ENCODE data around the gene ATP2B2.

ATP2B2 gene

DNA sequence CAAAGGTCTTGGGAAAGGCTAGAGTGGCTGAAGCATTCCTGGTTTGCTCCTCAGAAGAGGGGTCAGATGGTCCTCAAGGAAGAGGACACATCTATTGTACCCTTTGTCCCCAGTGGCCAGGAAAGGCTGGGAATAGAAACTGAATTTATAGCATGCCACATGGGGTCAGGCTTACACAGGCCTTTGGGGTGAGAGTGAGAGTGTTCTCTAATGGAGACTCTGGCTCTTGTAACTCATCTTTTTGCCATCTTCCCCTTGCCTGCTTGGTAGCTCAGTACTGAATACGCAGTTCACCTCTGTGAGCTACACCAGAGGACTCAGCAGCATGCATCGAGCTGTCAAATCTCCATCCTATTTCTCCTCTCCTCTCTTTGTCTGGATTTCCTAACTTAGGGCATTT is 87.5 kb downstream of the ATP2B2 start:
- Histone ChIP-seq H2AK5ac (ENCODE audit: low read length) (no peak overlapping the region), H3K4me2 (ENCODE audit: low read length) (no peak overlapping the region), H4K91ac (ENCODE audit: low read depth, low read length) (no peak overlapping the region), H3K14ac (ENCODE audit: low read length) (no peak overlapping the region), H2BK120ac (ENCODE audit: insufficient read depth, low read length, poor library complexity) (no peak overlapping the region), H3K23ac (ENCODE audit: low read length) (no peak overlapping the region), H4K8ac (ENCODE audit: low read depth, low read length) (no peak overlapping the region), H3K36me3 (ENCODE audit: control insufficient read depth in 1 of 2, insufficient read depth in 2 of 2, low read length in 2 of 2) (no peaks in the 10 kb centered on the region), H3K79me2 (ENCODE audit: control insufficient read depth, insufficient read depth, low read length, poor library complexity) (no peaks in the 10 kb centered on the region), H4K12ac (ENCODE audit: low read depth, low read length) (no peak overlapping the region), H3K4me3 (ENCODE audit: low read depth, low read length) (no peak overlapping the region), H3K9me3 (ENCODE audit: insufficient read depth, low read depth, low read length) (peaks cover 2% of the 10 kb centered on the region), H3K9ac (ENCODE audit: low read length) (no peak overlapping the region), H3K27ac (ENCODE audit: low read depth, low read length) (no peak overlapping the region), H2BK5ac (ENCODE audit: low read depth, low read length, poor library complexity) (no peak overlapping the region), H3K4me1 (ENCODE audit: control insufficient read depth in 1 of 2, insufficient read depth in 2 of 2, low read length in 2 of 2) (no peaks in the 10 kb centered on the region), H3K18ac (ENCODE audit: low read length) (no peak overlapping the region), H2AFZ (ENCODE audit: insufficient read depth, low read length, poor library complexity) (no peak overlapping the region), H3K27me3 (ENCODE audit: insufficient read depth, low read length) (no peaks in the 10 kb centered on the region), H3K4ac (ENCODE audit: low read depth, low read length) (no peak overlapping the region), H3K79me1 (ENCODE audit: low read length) (no peaks in the 10 kb centered on the region), H2BK12ac (ENCODE audit: low read length) (no peak overlapping the region)
- no CpG with 5 or more reads among the region's 2 CpGs for WGBS (ENCODE audit: extremely low coverage, insufficient coverage, insufficient read length)
- DNase-seq = peak in 1 of 2 donors; percentile 4

GRCh38 chr3:10416730-10417300 is 88.6 kb downstream of the ATP2B2 start:
- no peak overlapping the region for H3K4ac ChIP-seq (ENCODE audit: low read depth, low read length)
- H2AFZ ChIP-seq (ENCODE audit: insufficient read depth, low read length, poor library complexity) = no peak overlapping the region
- no peak overlapping the region for H3K9ac ChIP-seq (ENCODE audit: low read length)
- peaks cover 2% of the 10 kb centered on the region for H3K9me3 ChIP-seq (ENCODE audit: insufficient read depth, low read depth, low read length)
- no peaks in the 10 kb centered on the region for H3K27me3 ChIP-seq (ENCODE audit: insufficient read depth, low read length)
- no peaks in the 10 kb centered on the region for H3K79me1 ChIP-seq (ENCODE audit: low read length)
- no peak overlapping the region for H2BK12ac ChIP-seq (ENCODE audit: low read length)
- H2BK120ac ChIP-seq (ENCODE audit: insufficient read depth, low read length, poor library complexity) = no peak overlapping the region
- DNase-seq = no peak
- H3K4me1 ChIP-seq (ENCODE audit: control insufficient read depth in 1 of 2, insufficient read depth in 2 of 2, low read length in 2 of 2) = no peaks in the 10 kb centered on the region
- no peaks in the 10 kb centered on the region for H3K36me3 ChIP-seq (ENCODE audit: control insufficient read depth in 1 of 2, insufficient read depth in 2 of 2, low read length in 2 of 2)
- WGBS (ENCODE audit: extremely low coverage, insufficient coverage, insufficient read length) = no CpG with 5 or more reads among the region's 19 CpGs
- H2BK5ac ChIP-seq (ENCODE audit: low read depth, low read length, poor library complexity) = no peak overlapping the region
- no peak overlapping the region for H4K91ac ChIP-seq (ENCODE audit: low read depth, low read length)
- no peak overlapping the region for H4K12ac ChIP-seq (ENCODE audit: low read depth, low read length)
- H3K18ac ChIP-seq (ENCODE audit: low read length) = no peak overlapping the region
- H3K79me2 ChIP-seq (ENCODE audit: control insufficient read depth, insufficient read depth, low read length, poor library complexity) = no peaks in the 10 kb centered on the region
- no peak overlapping the region for H3K4me2 ChIP-seq (ENCODE audit: low read length)
- no peak overlapping the region for H3K4me3 ChIP-seq (ENCODE audit: low read depth, low read length)
- H4K8ac ChIP-seq (ENCODE audit: low read depth, low read length) = no peak overlapping the region
- H3K27ac ChIP-seq (ENCODE audit: low read depth, low read length) = no peak overlapping the region
- H3K14ac ChIP-seq (ENCODE audit: low read length) = no peak overlapping the region
- no peak overlapping the region for H2AK5ac ChIP-seq (ENCODE audit: low read length)
- no peak overlapping the region for H3K23ac ChIP-seq (ENCODE audit: low read length)

GRCh38 chr3:10413041-10413440 is 92.3 kb downstream of the ATP2B2 start:
- Histone ChIP-seq H3K9me3 (ENCODE audit: insufficient read depth, low read depth, low read length) (no peaks in the 10 kb centered on the region), H3K9ac (ENCODE audit: low read length) (no peak overlapping the region), H4K12ac (ENCODE audit: low read depth, low read length) (no peak overlapping the region), H3K4me1 (ENCODE audit: control insufficient read depth in 1 of 2, insufficient read depth in 2 of 2, low read length in 2 of 2) (no peaks in the 10 kb centered on the region), H4K91ac (ENCODE audit: low read depth, low read length) (no peak overlapping the region), H2BK5ac (ENCODE audit: low read depth, low read length, poor library complexity) (no peak overlapping the region), H3K4me3 (ENCODE audit: low read depth, low read length) (no peak overlapping the region), H3K14ac (ENCODE audit: low read length) (no peak overlapping the region), H3K4me2 (ENCODE audit: low read length) (no peak overlapping the region), H3K27me3 (ENCODE audit: insufficient read depth, low read length) (no peaks in the 10 kb centered on the region), H2BK120ac (ENCODE audit: insufficient read depth, low read length, poor library complexity) (no peak overlapping the region), H3K79me1 (ENCODE audit: low read length) (no peaks in the 10 kb centered on the region), H3K18ac (ENCODE audit: low read length) (no peak overlapping the region), H3K23ac (ENCODE audit: low read length) (no peak overlapping the region), H3K36me3 (ENCODE audit: control insufficient read depth in 1 of 2, insufficient read depth in 2 of 2, low read length in 2 of 2) (no peaks in the 10 kb centered on the region), H4K8ac (ENCODE audit: low read depth, low read length) (no peak overlapping the region), H2BK12ac (ENCODE audit: low read length) (no peak overlapping the region), H3K79me2 (ENCODE audit: control insufficient read depth, insufficient read depth, low read length, poor library complexity) (no peaks in the 10 kb centered on the region), H2AFZ (ENCODE audit: insufficient read depth, low read length, poor library complexity) (no peak overlapping the region), H2AK5ac (ENCODE audit: low read length) (no peak overlapping the region), H3K4ac (ENCODE audit: low read depth, low read length) (no peak overlapping the region), H3K27ac (ENCODE audit: low read depth, low read length) (no peak overlapping the region)
- WGBS (ENCODE audit: extremely low coverage, insufficient coverage, insufficient read length) = no CpG with 5 or more reads among the region's 4 CpGs
- no peak for DNase-seq

- H3K23ac ChIP-seq (ENCODE audit: low read length) = no peak overlapping the region
- H3K27ac ChIP-seq (ENCODE audit: low read depth, low read length) = no peak overlapping the region
- no peak overlapping the region for H3K14ac ChIP-seq (ENCODE audit: low read length)
- no peak for DNase-seq
- H3K36me3 ChIP-seq (ENCODE audit: control insufficient read depth in 1 of 2, insufficient read depth in 2 of 2, low read length in 2 of 2) = no peaks in the 10 kb centered on the region
- no peaks in the 10 kb centered on the region for H3K9me3 ChIP-seq (ENCODE audit: insufficient read depth, low read depth, low read length)
- H3K18ac ChIP-seq (ENCODE audit: low read length) = no peak overlapping the region
- no CpG with 5 or more reads among the region's 9 CpGs for WGBS (ENCODE audit: extremely low coverage, insufficient coverage, insufficient read length)
- no peak overlapping the region for H3K4ac ChIP-seq (ENCODE audit: low read depth, low read length)
- H3K4me1 ChIP-seq (ENCODE audit: control insufficient read depth in 1 of 2, insufficient read depth in 2 of 2, low read length in 2 of 2) = no peaks in the 10 kb centered on the region
- no peak overlapping the region for H2AFZ ChIP-seq (ENCODE audit: insufficient read depth, low read length, poor library complexity)
- no peaks in the 10 kb centered on the region for H3K79me2 ChIP-seq (ENCODE audit: control insufficient read depth, insufficient read depth, low read length, poor library complexity)
- H2BK120ac ChIP-seq (ENCODE audit: insufficient read depth, low read length, poor library complexity) = no peak overlapping the region
- no peak overlapping the region for H4K12ac ChIP-seq (ENCODE audit: low read depth, low read length)
- H4K91ac ChIP-seq (ENCODE audit: low read depth, low read length) = no peak overlapping the region
- H4K8ac ChIP-seq (ENCODE audit: low read depth, low read length) = no peak overlapping the region
- no peak overlapping the region for H2BK5ac ChIP-seq (ENCODE audit: low read depth, low read length, poor library complexity)
- no peak overlapping the region for H3K4me3 ChIP-seq (ENCODE audit: low read depth, low read length)
- no peak overlapping the region for H2AK5ac ChIP-seq (ENCODE audit: low read length)
- no peak overlapping the region for H3K9ac ChIP-seq (ENCODE audit: low read length)
- H3K79me1 ChIP-seq (ENCODE audit: low read length) = no peaks in the 10 kb centered on the region
- no peak overlapping the region for H2BK12ac ChIP-seq (ENCODE audit: low read length)
- H3K4me2 ChIP-seq (ENCODE audit: low read length) = no peak overlapping the region
- no peaks in the 10 kb centered on the region for H3K27me3 ChIP-seq (ENCODE audit: insufficient read depth, low read length)
Observed at GRCh38 chr3:10411598-10412332, 93.6 kb downstream of the ATP2B2 start.
